Measurements from ENCODE around the gene C2CD5. TPM values are rescaled to one million over a fixed set of nuclear protein-coding genes. Genes with fewer than 3 reads are reported as not detected.

The C2CD5 gene
- total and polyA plus RNA-seq, 2 of the 4 experiments (the other 2 are of a cell fraction) = 14.5 to 15.8 TPM

DNA sequence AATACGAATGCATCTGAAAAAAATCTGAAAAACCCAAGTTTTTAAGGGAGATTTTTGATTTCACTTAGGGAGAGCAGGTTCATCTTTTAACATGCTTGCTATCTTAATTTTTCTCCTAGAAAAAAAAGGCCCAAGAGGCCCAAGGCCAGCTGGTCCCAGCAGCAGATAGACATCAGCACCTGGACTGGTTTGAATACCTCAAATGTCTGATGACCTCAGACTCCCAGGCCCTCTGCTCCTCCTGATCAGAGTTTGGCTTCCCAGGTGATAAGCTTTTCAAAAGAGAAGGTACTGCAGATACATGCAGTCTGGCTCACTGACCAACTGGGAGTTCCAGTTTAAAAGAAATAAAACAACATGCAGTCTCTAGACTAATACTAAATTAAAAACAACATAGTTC is 82.6 kb downstream of the C2CD5 start:
- DNase-seq = no peak
- no peak for ATAC-seq (ENCODE audit: low read depth)
- Histone ChIP-seq H3K27me3 (ENCODE audit: control insufficient read depth, insufficient read depth, low read length) (no peaks in the 10 kb centered on the region), H3K36me3 (ENCODE audit: control insufficient read depth, insufficient read depth, low read length) (no peaks in the 10 kb centered on the region), H4K20me1 (ENCODE audit: insufficient read depth, low read length) (no peaks in the 10 kb centered on the region), H4K5ac (ENCODE audit: low read depth, low read length) (no peak overlapping the region), H3K4ac (ENCODE audit: low read depth, low read length) (no peak overlapping the region), H2AFZ (replicated peaks; ENCODE audit: low read length, poor library complexity) (no peak overlapping the region), H2AK5ac (ENCODE audit: low read depth, low read length) (no peak overlapping the region), H3K18ac (ENCODE audit: low read depth, low read length) (no peak overlapping the region), H4K91ac (ENCODE audit: insufficient read depth, low read depth, low read length) (no peak overlapping the region), H3K4me2 (ENCODE audit: low read depth, low read length) (no peak overlapping the region), H2BK120ac (ENCODE audit: low read depth, low read length) (no peak overlapping the region), H2BK15ac (ENCODE audit: low read depth, low read length) (no peak overlapping the region), H3K23ac (ENCODE audit: low read depth, low read length) (no peak overlapping the region), H3K27ac (ENCODE audit: insufficient read depth, low read length) (no peak overlapping the region), H3K79me1 (ENCODE audit: low read depth in 1 of 2, low read length in 2 of 2) (no peaks in the 10 kb centered on the region; a peak in 1 of 4 replicates), H3K9me3 (ENCODE audit: control insufficient read depth, insufficient read depth, low read length) (no peaks in the 10 kb centered on the region), H2BK20ac (ENCODE audit: low read depth, low read length) (no peak overlapping the region), H3K14ac (replicated peaks; ENCODE audit: low read depth, low read length) (no peak overlapping the region), H3K4me1 (ENCODE audit: control insufficient read depth, insufficient read depth, low read length) (no peaks in the 10 kb centered on the region), H4K8ac (ENCODE audit: low read depth in 2 of 2, low read length in 2 of 2) (no peak overlapping the region), H2BK5ac (ENCODE audit: low read depth, low read length, poor library complexity, severe bottlenecking) (no peak overlapping the region), H3K4me3 (ENCODE audit: insufficient read depth, low read depth, low read length) (no peak overlapping the region), H2AK9ac (replicated peaks; ENCODE audit: low read depth, low read length, poor library complexity) (no peak overlapping the region), H3K9me1 (ENCODE audit: insufficient read depth, low read length) (no peaks in the 10 kb centered on the region), H3K56ac (ENCODE audit: extremely low read depth, insufficient read depth, low read length) (no peak overlapping the region), H3K9ac (ENCODE audit: low read depth, low read length) (no peak overlapping the region)
- dilution Hi-C loops (cut with HindIII; ENCODE audit: low sequenced_read_pairs, unreplicated experiment) (no loop called here), intact Hi-C loops (cut with micrococcal nuclease) (loop anchor here (5.0 kb wide), 1 partner anchor 166 kb away; the partner anchor contains the start of gene ETNK1), in situ Hi-C loops (cut with MboI; ENCODE audit: low sequenced_read_pairs) (loop anchor here (10.0 kb wide), 1 partner anchor 173 kb away; no protein-coding TSS in a partner anchor)
- no CpG with 5 or more reads among the region's 1 CpG for WGBS, 2 experiments (ENCODE audit: extremely low coverage in 2 of 2, insufficient read length in 1 of 2)
- BruUV-seq (replicated peaks) = no TSS peak
- ChIA-PET POLR2A (ENCODE audit: unreplicated experiment) (no interaction called here), CTCF (interaction anchor here (0.5 to 0.6 kb wide), 2 partner anchors 47 to 209 kb away, joined by 3 to 5 read pairs; no protein-coding TSS in a partner anchor)
- no peak for TF ChIP-seq CHD1 (IDR thresholded peaks at IDR 0.05; ENCODE audit: low read depth, low read length)
- no peak for TF ChIP-seq CEBPB (IDR thresholded peaks at IDR 0.05; ENCODE audit: low read depth, low read length)
- no peak for TF ChIP-seq SMC3 (IDR thresholded peaks at IDR 0.05; ENCODE audit: low read depth, low read length)
- TF ChIP-seq, protein P1, sequence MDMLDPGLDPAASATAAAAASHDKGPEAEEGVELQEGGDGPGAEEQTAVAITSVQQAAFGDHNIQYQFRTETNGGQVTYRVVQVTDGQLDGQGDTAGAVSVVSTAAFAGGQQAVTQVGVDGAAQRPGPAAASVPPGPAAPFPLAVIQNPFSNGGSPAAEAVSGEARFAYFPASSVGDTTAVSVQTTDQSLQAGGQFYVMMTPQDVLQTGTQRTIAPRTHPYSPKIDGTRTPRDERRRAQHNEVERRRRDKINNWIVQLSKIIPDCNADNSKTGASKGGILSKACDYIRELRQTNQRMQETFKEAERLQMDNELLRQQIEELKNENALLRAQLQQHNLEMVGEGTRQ (IDR thresholded peaks at IDR 0.05; ENCODE audit: low read depth, low read length) = no peak
- TF ChIP-seq, protein P2, sequence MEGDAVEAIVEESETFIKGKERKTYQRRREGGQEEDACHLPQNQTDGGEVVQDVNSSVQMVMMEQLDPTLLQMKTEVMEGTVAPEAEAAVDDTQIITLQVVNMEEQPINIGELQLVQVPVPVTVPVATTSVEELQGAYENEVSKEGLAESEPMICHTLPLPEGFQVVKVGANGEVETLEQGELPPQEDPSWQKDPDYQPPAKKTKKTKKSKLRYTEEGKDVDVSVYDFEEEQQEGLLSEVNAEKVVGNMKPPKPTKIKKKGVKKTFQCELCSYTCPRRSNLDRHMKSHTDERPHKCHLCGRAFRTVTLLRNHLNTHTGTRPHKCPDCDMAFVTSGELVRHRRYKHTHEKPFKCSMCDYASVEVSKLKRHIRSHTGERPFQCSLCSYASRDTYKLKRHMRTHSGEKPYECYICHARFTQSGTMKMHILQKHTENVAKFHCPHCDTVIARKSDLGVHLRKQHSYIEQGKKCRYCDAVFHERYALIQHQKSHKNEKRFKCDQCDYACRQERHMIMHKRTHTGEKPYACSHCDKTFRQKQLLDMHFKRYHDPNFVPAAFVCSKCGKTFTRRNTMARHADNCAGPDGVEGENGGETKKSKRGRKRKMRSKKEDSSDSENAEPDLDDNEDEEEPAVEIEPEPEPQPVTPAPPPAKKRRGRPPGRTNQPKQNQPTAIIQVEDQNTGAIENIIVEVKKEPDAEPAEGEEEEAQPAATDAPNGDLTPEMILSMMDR (conservative IDR thresholded peaks at IDR 0.05; ENCODE audit: low read depth, low read length) = no peak
- TF ChIP-seq RFX5 (IDR thresholded peaks at IDR 0.05; ENCODE audit: low read depth, low read length) = no peak

All from IMR-90 (cell line).